K562 (cell line): ENCODE measurements around the gene LIMD2. TPM values are rescaled to one million over a fixed set of nuclear protein-coding genes. Genes with fewer than 3 reads are reported as not detected.

Source experiments
- ATAC-seq: fragments of 200-7000 bp; cut with Tn5 transposase; 3 replicates; pipeline ENCODE4 v1.9.1; 2020; ENCODE audit warnings: moderate library complexity
- BruUV-seq: library from RNA; stranded (reverse); fragments of 400-500 nt; replicated peaks from 2 replicates; lab custom pipeline; 2021; lab: Mats Ljungman, UMichigan
- CTCF ChIA-PET: fragments of 300-600 bp; formaldehyde crosslinking; extraction: SDS; loops from one replicate; lab custom pipeline; 2021; ENCODE audit warnings: low intra/inter-chr PET ratio; lab: Yijun Ruan, JAX
- POLR2A ChIA-PET: fragments of 300-600, 350-650 bp; sonication (Branson Sonifier 250); formaldehyde crosslinking; extraction: SDS; loops from one replicate; lab custom pipeline; 2021; ENCODE audit warnings: antibody characterized with exemption, inconsistent platforms; lab: Yijun Ruan, JAX
- DNase-seq, 4 experiments: peaks; one replicate each; pipeline versions ENCODE4 v3.0.0 to v3.0.0-alpha.2; 2011 to 2018; ENCODE audit warnings: low spot score in 3 of 4, mixed read lengths in 3 of 4; ENCODE audit errors: extremely low read depth in 1 of 4
- FAIRE-seq: peaks from 2 replicates; lab custom pipeline; 2011; peaks lifted over from hg19 to GRCh38; lab: Jason Lieb, UNC
- H2AFZ ChIP-seq: 2 replicates; pipeline ENCODE4 v1.6.0; 2011; ENCODE audit warnings: low read depth, low read length, control low read depth, inconsistent platforms
- H3K27ac ChIP-seq: fragments of 200-600 bp; 3 replicates; pipeline ENCODE4 v1.8.0; 2011; ENCODE audit warnings: low read depth, mild to moderate bottlenecking, control low read depth, inconsistent platforms, low read length, moderate library complexity, mixed read lengths; ENCODE audit errors: extremely low read depth
- H3K27me3 ChIP-seq, 2 experiments: fragments of 300-600 bp in 1 of 2; 2 replicates in 1 of 2; 3 replicates in 1 of 2; pipeline versions ENCODE4 v1.6.0 to v1.8.0; 2011; ENCODE audit warnings: inconsistent platforms in 2 of 2, low read length in 2 of 2, mild to moderate bottlenecking in 1 of 2, mixed read lengths in 1 of 2, moderate library complexity in 1 of 2; ENCODE audit not compliant: control insufficient read depth in 2 of 2, insufficient read depth in 2 of 2
- H3K36me3 ChIP-seq: fragments of 300-600 bp; 3 replicates; pipeline ENCODE4 v1.8.0; 2011; ENCODE audit warnings: mild to moderate bottlenecking, low read length, inconsistent platforms; ENCODE audit not compliant: control insufficient read depth, insufficient read depth
- H3K4me1 ChIP-seq, 2 experiments: fragments of 200-600 bp in 1 of 2; replicated peaks in 1 of 2; 2 replicates in 1 of 2; 3 replicates in 1 of 2; pipeline versions ENCODE4 v1.5.1 to v1.8.0; 2011; ENCODE audit warnings: inconsistent platforms in 2 of 2, low read length in 2 of 2, mild to moderate bottlenecking in 1 of 2, mixed read lengths in 1 of 2, moderate library complexity in 1 of 2; ENCODE audit not compliant: control insufficient read depth in 2 of 2, insufficient read depth in 2 of 2
- H3K4me2 ChIP-seq: 2 replicates; pipeline ENCODE4 v1.6.1; 2011; ENCODE audit warnings: low read length, control low read depth, inconsistent platforms, mixed read lengths; ENCODE audit not compliant: insufficient read depth
- H3K4me3 ChIP-seq: fragments of 200-600 bp; sonication (generic), shearing (Covaris generic); 2 replicates; pipeline ENCODE4 v1.5.1; 2016; ENCODE audit warnings: control low read depth, inconsistent platforms
- H3K79me2 ChIP-seq: fragments of 200-600 bp; 3 replicates; pipeline ENCODE4 v1.8.0; 2011; ENCODE audit warnings: low read length, inconsistent platforms; ENCODE audit not compliant: control insufficient read depth, insufficient read depth
- H3K9ac ChIP-seq, 2 experiments: 2 replicates each; pipeline versions ENCODE4 v1.6.0 to v1.6.1; 2011; ENCODE audit warnings: low read depth in 2 of 2, low read length in 2 of 2, control low read depth in 1 of 2, inconsistent platforms in 1 of 2, mild to moderate bottlenecking in 1 of 2, mixed read lengths in 1 of 2; ENCODE audit not compliant: insufficient read depth in 1 of 2
- H3K9me1 ChIP-seq: one replicate; pipeline ENCODE4 v1.6.0; 2011; ENCODE audit warnings: inconsistent platforms, mild to moderate bottlenecking, low read length, moderate library complexity; ENCODE audit not compliant: control insufficient read depth, insufficient read depth
- H3K9me3 ChIP-seq: replicated peaks from 2 replicates; pipeline ENCODE4 v1.5.1; 2011; ENCODE audit warnings: low read depth, low read length, inconsistent platforms; ENCODE audit not compliant: control insufficient read depth, insufficient read depth
- H4K20me1 ChIP-seq: replicated peaks from 2 replicates; pipeline ENCODE4 v1.6.1; 2011; ENCODE audit warnings: low read length, inconsistent platforms, mixed read lengths; ENCODE audit not compliant: control insufficient read depth, insufficient read depth
- CREB5 ChIP-seq: fragments of 250-450 bp; sonication (Bioruptor Pico); IDR thresholded peaks from 2 replicates; pipeline ENCODE4 v1.5.0; 2020; ENCODE audit warnings: mild to moderate bottlenecking
- FIP1L1 ChIP-seq: fragments of 200-400 bp; formaldehyde crosslinking; IDR thresholded peaks from 2 replicates; pipeline ENCODE4 v1.6.1; 2018; ENCODE audit warnings: mild to moderate bottlenecking, low read depth, low read length; ENCODE audit not compliant: poor library complexity, severe bottlenecking
- HEY1 ChIP-seq: fragments of 250-450 bp; sonication (Bioruptor Pico); IDR thresholded peaks from 2 replicates; pipeline ENCODE4 v1.5.0; 2020; ENCODE audit warnings: mild to moderate bottlenecking, moderate library complexity, borderline replicate concordance
- MYC ChIP-seq, 2 experiments: fragments of 250-450 bp in 1 of 2; sonication (Bioruptor Pico) in 1 of 2; IDR thresholded peaks; 2 replicates each; pipeline versions ENCODE4 v1.5.1 to v1.6.1; 2012 to 2021; ENCODE audit warnings: low read depth in 2 of 2, borderline replicate concordance in 1 of 2, improper control_type of control experiment in 1 of 2, low read length in 1 of 2, mild to moderate bottlenecking in 1 of 2, moderate library complexity in 1 of 2
- NCOA2 ChIP-seq, 2 experiments: fragments of 450-650 bp; IDR thresholded peaks; 2 replicates each; pipeline ENCODE4 v1.6.1; 2018; ENCODE audit warnings: mild to moderate bottlenecking in 2 of 2, moderate library complexity in 1 of 2; ENCODE audit not compliant: partially characterized antibody in 2 of 2
- PRDM10 ChIP-seq: fragments of 450-650 bp; IDR thresholded peaks from 2 replicates; pipeline ENCODE4 v1.6.1; 2018; ENCODE audit not compliant: partially characterized antibody
- RBFOX2 ChIP-seq: fragments of 200-400 bp; formaldehyde crosslinking; IDR thresholded peaks from 2 replicates; pipeline ENCODE4 v1.6.1; 2017; ENCODE audit warnings: low read depth, mild to moderate bottlenecking, low read length, moderate library complexity
- SPI1 ChIP-seq: IDR thresholded peaks from 2 replicates; pipeline ENCODE4 v1.6.1; 2011; ENCODE audit warnings: low read depth, low read length, control low read depth, borderline replicate concordance
- WGBS: fragments of 100-300 bp; shearing (Covaris generic); methylation state at CpG from one replicate; pipeline ENCODE4 v1.1.6; 2016; ENCODE audit warnings: low coverage, mixed read lengths; ENCODE audit not compliant: insufficient coverage; ENCODE audit errors: missing lambda C conversion rate; 5-methylcytosine and 5-hydroxymethylcytosine counted together
- in situ Hi-C: fragments of 300-500 bp; cut with MboI; formaldehyde crosslinking; loops from 4 replicates; pipeline ENCODE4 v1.15.0; 2018; ENCODE audit warnings: inconsistent platforms, mixed read lengths
- intact Hi-C: fragments of 100-400 bp; cut with micrococcal nuclease; formaldehyde crosslinking; loops from 2 replicates; pipeline ENCODE4 v1.14.2; 2022
- polyA plus RNA-seq, 8 experiments: library from polyadenylated mRNA; depleted of rRNA in 4 of 8; stranded (reverse) in 5 of 8; unstranded in 3 of 8; fragments of >200 nt; fragmentation: Nextera tagmentation in 2 of 8; fragmentation: Illumina TruSeq in 1 of 8; extraction: Ambion mirVana in 2 of 8; extraction: Trizol in 1 of 8; gene quantifications; 2 replicates each; pipeline versions ENCODE4 v1.2.1 to v1.2.3, GENCODE V29; 2011 to 2014; ENCODE audit warnings: inconsistent platforms in 1 of 8, missing spikeins in 1 of 8
- total RNA-seq, 7 experiments: library from RNA; depleted of rRNA in 6 of 7; stranded (reverse); fragments of >200 nt in 6 of 7; fragmentation: Illumina TruSeq in 2 of 7; extraction: Trizol in 2 of 7; gene quantifications; 2 replicates each; pipeline versions ENCODE4 v1.2.1 to v1.2.3, GENCODE V29; 2011 to 2021; ENCODE audit warnings: low replicate concordance in 1 of 7

The LIMD2 gene
- total and polyA plus RNA-seq, 9 of the 15 experiments (the other 6 are each of a cell fraction or from before 2014, with no cell fraction given): 0.07 to 11.2 (median 2.8) TPM

- TF ChIP-seq PRDM10: no peak
These were observed 1.5 kb downstream of the LIMD2 start (continued) for GRCh38 chr17:63698381-63698885.

GRCh38 chr17:63697341-63698286 is 2.3 kb downstream of the LIMD2 start:
- ATAC-seq (peak; percentile 61), DNase-seq (peak; percentile 40 to 65 (median 56)), FAIRE-seq (no peak)
- H3K9me3 ChIP-seq: no peaks in the 10 kb centered on the region
- H3K9ac ChIP-seq: peak overlapping the region in 1 of 2 experiments; percentile 43; a peak in 1 of 4 replicates
- WGBS: 56% methylated on average over 18 of the region's 22 CpGs
- H3K79me2 ChIP-seq: no peaks in the 10 kb centered on the region
- peaks cover 5% of the 10 kb centered on the region; the same call in 1 of the 3 replicates for H3K36me3 ChIP-seq
- no peaks in the 10 kb centered on the region for H4K20me1 ChIP-seq
- TSS peak; percentile 46 for BruUV-seq
- no peak overlapping the region for H3K4me3 ChIP-seq
- no peak overlapping the region for H2AFZ ChIP-seq
- in situ Hi-C loops (no loop called here), intact Hi-C loops (loop anchor here (5.0 to 10.0 kb wide), 3 partner anchors 75 to 270 kb away; partner anchors contain the start of gene MAP3K3)
- H3K4me2 ChIP-seq: no peak overlapping the region
- no peaks in the 10 kb centered on the region for H3K9me1 ChIP-seq
- no peaks in the 10 kb centered on the region for H3K27me3 ChIP-seq
- POLR2A ChIA-PET: interaction anchor here (0.6 to 2.0 kb wide), 6 partner anchors 9 to 133 kb away, joined by 3 to 7 read pairs (median 4); partner anchors contain the start of genes CCDC47 and DDX42
- no peak overlapping the region for H3K27ac ChIP-seq
- CTCF ChIA-PET: interaction anchor here (0.7 to 1.7 kb wide), 3 partner anchors 137 to 273 kb away, joined by 3 to 5 read pairs (median 3); no protein-coding TSS in a partner anchor
- H3K4me1 ChIP-seq: peaks cover 0 to 47% of the 10 kb centered on the region in 2 experiments; a peak in 2 of 5 replicates
- peak; percentile 78; the same call in 1 of the 2 replicates for TF ChIP-seq SPI1
- TF ChIP-seq RBFOX2: 0 out of 2 replicates have a peak, but pooled peaks have one; percentile 16
- TF ChIP-seq CREB5: no peak
- no peak for TF ChIP-seq MYC (IDR thresholded peaks at IDR 0.05; ENCODE audit: low read depth, low read length)
- TF ChIP-seq MYC (CRISPR knock-in tag; IDR thresholded peaks at IDR 0.05; ENCODE audit: borderline replicate concordance, low read depth): no peak
- no peak for TF ChIP-seq HEY1 (CRISPR knock-in tag)
- TF ChIP-seq NCOA2 (IDR thresholded peaks at IDR 0.05; ENCODE audit: partially characterized antibody in 2 of 2): no peak
- TF ChIP-seq FIP1L1: no peak
